HG03135 (cell line): ENCODE data around the gene ADAM15.

Source experiments
- ATAC-seq: cut with Tn5 transposase; IDR thresholded peaks from one replicate; pipeline ENCODE4 v1.9.1; 2021; ENCODE audit warnings: mild to moderate bottlenecking, moderate library complexity; ENCODE audit not compliant: unreplicated experiment

The ADAM15 gene

GRCh38 chr1:155029513-155030242, 21.4 kb upstream of the ADAM15 start:
- ATAC-seq = no peak

- ATAC-seq = no peak
Observed at GRCh38 chr1:155030243-155030795, 20.8 kb upstream of the ADAM15 start.

DNA sequence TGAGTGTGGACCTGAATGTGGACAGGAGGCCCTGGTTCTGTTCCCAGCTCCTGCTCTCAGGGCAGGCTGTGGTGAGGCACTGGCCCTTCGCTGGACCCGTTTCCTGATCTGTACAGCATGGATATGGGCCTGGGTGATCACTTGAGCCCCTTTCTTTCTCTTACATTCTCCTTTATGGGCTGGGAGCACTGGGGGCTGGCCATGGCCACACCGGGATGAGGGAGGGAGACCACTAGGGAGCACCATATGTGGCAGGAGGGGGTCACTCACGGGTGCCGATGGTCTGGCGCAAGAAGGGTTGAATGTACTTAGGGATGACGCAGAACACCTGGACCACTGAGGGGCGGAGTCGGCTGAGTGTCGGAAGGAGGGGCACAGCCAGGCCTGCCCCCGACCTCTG, 20.2 kb upstream of the ADAM15 start:
- ATAC-seq = no peak

DNA sequence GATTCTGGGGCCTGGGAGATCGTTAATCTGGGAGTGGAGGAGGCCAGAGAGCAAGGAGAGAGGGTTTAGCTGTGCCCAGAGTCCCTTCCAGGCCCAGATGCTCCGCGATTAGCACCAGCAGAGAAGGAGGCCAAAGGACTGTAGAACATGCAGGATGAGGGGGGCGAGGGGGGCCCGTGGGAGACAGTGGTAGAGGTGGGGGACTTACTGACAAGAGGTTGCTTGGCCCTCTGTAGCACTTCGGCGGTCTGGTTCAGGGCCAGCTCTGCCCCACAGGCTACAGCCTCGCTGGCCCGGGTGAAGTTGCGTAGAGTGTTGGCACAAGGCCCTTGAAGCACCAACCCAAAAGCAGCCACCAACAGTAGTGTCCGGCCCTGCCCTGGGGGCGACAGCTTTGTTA, 18.2 kb upstream of the ADAM15 start:
- no peak for ATAC-seq

- ATAC-seq = no peak
Observed at GRCh38 chr1:155033524-155033923, 17.6 kb upstream of the ADAM15 start, which contains the start of the genes DCST1 and DCST2. TSS of gene DCST1 (plus strand) at chr1:155033824. CDS start at chr1:155034037, 213 bp downstream. TSS of gene DCST2 (minus strand) at chr1:155033781. CDS start at chr1:155033701, 80 bp downstream.

- ATAC-seq = no peak
Observed at GRCh38 chr1:155034318-155035208, 16.6 kb upstream of the ADAM15 start.

- no peak for ATAC-seq
Observed at GRCh38 chr1:155035936-155036335, 15.2 kb upstream of the ADAM15 start.

DNA sequence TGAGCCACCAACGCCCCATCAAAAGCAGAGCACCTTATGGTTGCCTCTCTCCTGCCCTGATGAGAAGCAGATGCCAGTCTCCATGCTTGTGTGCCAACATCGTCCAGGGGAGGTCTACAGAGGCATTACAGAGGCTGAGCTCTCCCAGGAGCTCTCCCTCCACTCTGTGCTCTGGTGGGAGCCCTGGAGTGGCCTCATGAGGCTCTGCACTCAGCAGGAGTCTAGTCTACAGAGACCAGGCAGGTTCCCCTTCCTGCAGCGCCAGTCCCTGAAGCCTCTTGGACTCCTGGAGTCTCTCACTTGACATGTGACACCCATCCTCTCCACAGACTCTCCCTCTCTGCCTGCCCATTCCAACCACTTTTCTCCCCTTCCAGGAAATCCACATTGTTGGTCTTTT, 14.1 kb upstream of the ADAM15 start:
- no peak for ATAC-seq

DNA sequence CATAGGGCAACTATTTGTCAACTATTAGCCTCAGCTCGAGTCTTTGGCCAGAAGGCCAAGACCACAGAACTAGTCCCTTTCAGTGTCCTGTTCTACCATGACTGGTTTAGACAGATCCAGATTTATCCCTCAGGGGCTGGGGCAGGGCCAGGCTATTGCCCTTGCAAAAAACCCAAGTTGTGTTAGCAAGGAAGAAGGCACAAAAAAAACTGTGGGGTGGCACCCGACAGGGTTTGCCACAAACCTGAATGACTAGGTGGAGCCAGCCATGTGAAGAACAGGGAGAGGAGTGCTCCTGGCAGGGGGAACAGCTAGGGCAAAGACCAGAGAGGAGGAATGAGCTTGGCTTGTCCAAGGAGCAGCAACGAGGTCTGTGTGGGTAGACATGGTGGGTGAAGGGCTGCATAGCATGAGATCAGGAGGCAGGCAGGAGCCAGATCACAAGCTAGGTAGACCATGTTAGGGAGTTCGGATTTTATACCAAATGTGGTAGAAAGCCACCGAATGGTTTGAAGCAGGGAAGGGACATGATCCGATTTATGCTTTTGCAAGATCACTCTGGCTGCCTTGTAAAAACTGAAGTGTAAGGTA, 13.2 kb upstream of the ADAM15 start:
- no peak for ATAC-seq

- no peak for ATAC-seq
Observed at GRCh38 chr1:155038602-155039307, 12.4 kb upstream of the ADAM15 start.

DNA sequence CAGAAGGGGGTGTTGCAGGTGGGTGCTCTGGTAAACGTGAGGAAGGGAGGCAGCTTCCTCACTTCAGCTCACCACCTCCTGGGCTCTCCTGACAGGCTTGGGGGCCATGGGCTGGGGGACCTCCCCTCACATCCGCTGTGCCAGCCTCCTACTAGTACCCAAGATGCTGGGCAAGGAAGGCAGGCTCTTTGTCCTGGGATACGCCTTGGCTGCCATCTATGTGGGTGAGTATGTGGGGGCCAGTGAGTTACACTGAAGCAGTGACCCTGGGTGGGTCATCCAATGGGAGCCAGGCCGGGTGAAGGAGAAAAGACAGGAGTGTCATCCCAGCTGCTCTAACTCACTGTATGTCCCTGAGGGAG, 11.8 kb upstream of the ADAM15 start:
- no peak for ATAC-seq

GRCh38 chr1:155040358-155041093, 10.6 kb upstream of the ADAM15 start:
- ATAC-seq = no peak

- ATAC-seq = no peak
Observed at GRCh38 chr1:155042789-155043188, 8.3 kb upstream of the ADAM15 start.

- ATAC-seq = no peak
Observed at GRCh38 chr1:155043301-155043702, 7.8 kb upstream of the ADAM15 start.

DNA sequence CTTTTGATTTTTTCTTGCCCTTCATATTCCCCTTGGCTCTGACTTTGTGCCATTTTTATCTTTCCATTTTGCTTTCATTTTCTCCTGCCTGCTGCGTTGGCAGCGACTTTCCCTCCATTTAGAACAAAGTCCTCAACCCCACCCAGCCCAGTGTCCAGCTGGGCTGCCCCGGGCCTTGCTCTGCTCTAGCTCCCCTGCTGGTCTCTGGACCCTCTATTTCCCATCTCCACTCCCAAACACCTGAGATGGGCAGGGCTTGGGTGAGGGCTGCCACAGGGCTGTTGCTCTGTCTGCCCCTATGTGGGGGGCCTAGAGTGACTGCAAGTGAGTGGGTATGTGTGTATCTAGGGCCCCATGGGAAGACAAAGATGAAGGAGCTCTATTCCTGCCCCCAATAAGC, 7.3 kb upstream of the ADAM15 start:
- ATAC-seq = no peak

- no peak for ATAC-seq
Observed at GRCh38 chr1:155044365-155044764, 6.8 kb upstream of the ADAM15 start.

DNA sequence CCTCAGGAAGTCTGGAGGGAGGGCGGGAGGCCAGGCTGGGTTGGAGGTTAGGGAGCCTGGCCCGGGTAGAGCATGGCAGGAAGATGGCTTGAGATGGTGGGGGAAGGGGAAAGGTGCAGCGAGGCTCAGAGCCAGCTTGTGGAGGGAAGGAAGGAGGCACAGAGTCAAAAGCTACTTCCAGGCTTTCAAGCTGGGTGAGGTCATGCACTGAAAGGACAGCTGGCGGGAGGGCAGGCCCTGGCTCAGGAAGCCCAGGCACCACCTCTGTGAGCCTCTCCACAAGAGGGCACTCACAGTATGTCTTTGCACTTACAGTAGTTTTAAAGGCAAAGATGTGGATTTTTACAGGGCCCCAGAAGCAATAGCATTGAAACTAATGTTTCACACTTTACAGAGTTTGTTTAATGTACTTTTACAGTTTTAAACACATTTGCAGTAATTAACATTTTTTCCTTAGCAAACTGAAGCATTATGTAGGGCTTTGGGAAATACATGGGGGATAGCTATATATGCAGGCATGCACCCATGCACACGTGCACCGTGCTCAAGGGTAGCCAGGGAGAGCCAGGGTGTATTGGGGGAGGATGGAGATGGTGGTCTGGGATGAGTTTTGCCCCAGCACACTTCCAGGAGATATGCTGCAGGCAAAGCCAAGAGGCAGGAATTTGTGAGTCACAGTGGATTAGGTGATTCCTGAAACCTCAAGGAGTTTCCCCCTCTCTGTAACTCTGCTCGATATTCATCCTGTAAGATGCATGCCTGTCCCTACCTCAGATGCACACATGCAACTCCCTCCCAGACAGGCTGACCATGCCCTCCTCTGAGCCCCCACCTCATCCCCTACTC, 6.1 kb upstream of the ADAM15 start:
- ATAC-seq = no peak

GRCh38 chr1:155048449-155049334, 2.4 kb upstream of the ADAM15 start:
- ATAC-seq = no peak
